Measurements from ENCODE around the gene KLHL9. TPM values are rescaled to one million over a fixed set of nuclear protein-coding genes. Genes with fewer than 3 reads are reported as not detected.

The KLHL9 gene
- total and polyA plus RNA-seq, 2 donors (not counting 1 experiment from before 2014, with no cell fraction given) = 33.5 to 37.5 TPM

GRCh38 chr9:21289848-21290247 is 45.4 kb downstream of the KLHL9 start:
- Histone ChIP-seq H3K4me2 (ENCODE audit: extremely low read depth, insufficient read depth, low read length) (no peak overlapping the region), H2AFZ (ENCODE audit: low read length) (no peak overlapping the region), H4K20me1 (ENCODE audit: control insufficient read depth, extremely low read depth, insufficient read depth, low read length) (no peaks in the 10 kb centered on the region), H3K36me3 (ENCODE audit: control insufficient read depth, insufficient read depth, low read length) (no peaks in the 10 kb centered on the region), H3K27me3 (ENCODE audit: control insufficient read depth, insufficient read depth, low read length) (no peaks in the 10 kb centered on the region), H3K4me3 (replicated peaks in 1 of 4; ENCODE audit: control extremely low read depth in 1 of 4, insufficient read depth in 1 of 4, low read depth in 3 of 4, low read length in 4 of 4) (no peak overlapping the region), H3K9ac (ENCODE audit: insufficient read depth, low read length) (no peak overlapping the region), H3K27ac (ENCODE audit: insufficient read depth, low read length) (no peak overlapping the region), H3K79me2 (ENCODE audit: control insufficient read depth, insufficient read depth, low read length) (no peaks in the 10 kb centered on the region), H3K4me1 (ENCODE audit: control insufficient read depth, extremely low read depth, insufficient read depth, low read length) (no peaks in the 10 kb centered on the region), H3K9me3 (ENCODE audit: control insufficient read depth, insufficient read depth, low read depth, low read length) (no peaks in the 10 kb centered on the region)
- DNase-seq (ENCODE audit: low read depth in 2 of 2) = no peak
- TF ChIP-seq EZH2 (IDR thresholded peaks at IDR 0.05; ENCODE audit: low read length, missing control alignments) = no peak
- no peak for TF ChIP-seq CTCF (conservative IDR thresholded peaks at IDR 0.05 in 1 of 2, IDR thresholded peaks at IDR 0.05 in 1 of 2; ENCODE audit: low read depth in 1 of 2, low read length in 2 of 2)

GRCh38 chr9:21287280-21287679 is 47.9 kb downstream of the KLHL9 start:
- Histone ChIP-seq H4K20me1 (ENCODE audit: control insufficient read depth, extremely low read depth, insufficient read depth, low read length) (no peaks in the 10 kb centered on the region), H2AFZ (ENCODE audit: low read length) (no peak overlapping the region), H3K9me3 (ENCODE audit: control insufficient read depth, insufficient read depth, low read depth, low read length) (no peaks in the 10 kb centered on the region), H3K36me3 (ENCODE audit: control insufficient read depth, insufficient read depth, low read length) (no peaks in the 10 kb centered on the region), H3K79me2 (ENCODE audit: control insufficient read depth, insufficient read depth, low read length) (no peaks in the 10 kb centered on the region), H3K9ac (ENCODE audit: insufficient read depth, low read length) (no peak overlapping the region), H3K27me3 (ENCODE audit: control insufficient read depth, insufficient read depth, low read length) (no peaks in the 10 kb centered on the region), H3K4me2 (ENCODE audit: extremely low read depth, insufficient read depth, low read length) (no peak overlapping the region), H3K4me3 (replicated peaks in 1 of 4; ENCODE audit: control extremely low read depth in 1 of 4, insufficient read depth in 1 of 4, low read depth in 3 of 4, low read length in 4 of 4) (no peak overlapping the region), H3K27ac (ENCODE audit: insufficient read depth, low read length) (no peak overlapping the region), H3K4me1 (ENCODE audit: control insufficient read depth, extremely low read depth, insufficient read depth, low read length) (no peaks in the 10 kb centered on the region)
- no peak for DNase-seq (ENCODE audit: low read depth in 2 of 2)
- TF ChIP-seq EZH2 (IDR thresholded peaks at IDR 0.05; ENCODE audit: low read length, missing control alignments) (no peak), CTCF (conservative IDR thresholded peaks at IDR 0.05 in 1 of 2, IDR thresholded peaks at IDR 0.05 in 1 of 2; ENCODE audit: low read depth in 1 of 2, low read length in 2 of 2) (no peak)

- Histone ChIP-seq H3K9ac (ENCODE audit: insufficient read depth, low read length) (no peak overlapping the region), H3K9me3 (ENCODE audit: control insufficient read depth, insufficient read depth, low read depth, low read length) (no peaks in the 10 kb centered on the region), H2AFZ (ENCODE audit: low read length) (no peak overlapping the region), H3K4me1 (ENCODE audit: control insufficient read depth, extremely low read depth, insufficient read depth, low read length) (no peaks in the 10 kb centered on the region), H3K4me3 (replicated peaks in 1 of 4; ENCODE audit: control extremely low read depth in 1 of 4, insufficient read depth in 1 of 4, low read depth in 3 of 4, low read length in 4 of 4) (no peak overlapping the region), H3K79me2 (ENCODE audit: control insufficient read depth, insufficient read depth, low read length) (no peaks in the 10 kb centered on the region), H3K27me3 (ENCODE audit: control insufficient read depth, insufficient read depth, low read length) (no peaks in the 10 kb centered on the region), H3K4me2 (ENCODE audit: extremely low read depth, insufficient read depth, low read length) (no peak overlapping the region), H3K36me3 (ENCODE audit: control insufficient read depth, insufficient read depth, low read length) (no peaks in the 10 kb centered on the region), H4K20me1 (ENCODE audit: control insufficient read depth, extremely low read depth, insufficient read depth, low read length) (no peaks in the 10 kb centered on the region), H3K27ac (ENCODE audit: insufficient read depth, low read length) (no peak overlapping the region)
- DNase-seq (ENCODE audit: low read depth in 2 of 2) = no peak
- TF ChIP-seq EZH2 (IDR thresholded peaks at IDR 0.05; ENCODE audit: low read length, missing control alignments) = no peak
- no peak for TF ChIP-seq CTCF (conservative IDR thresholded peaks at IDR 0.05 in 1 of 2, IDR thresholded peaks at IDR 0.05 in 1 of 2; ENCODE audit: low read depth in 1 of 2, low read length in 2 of 2)
Observed at GRCh38 chr9:21286659-21287058, 48.5 kb downstream of the KLHL9 start.
